Measurements from ENCODE around the gene MARCHF10. TPM values are rescaled to one million over a fixed set of nuclear protein-coding genes. Genes with fewer than 3 reads are reported as not detected.
A peak's percentile ranks its signal among the peaks of the same experiment; 100 is the strongest.

MARCHF10 gene
- total RNA-seq, 1 donor from 2014 or later, result 5.1 TPM

DNA sequence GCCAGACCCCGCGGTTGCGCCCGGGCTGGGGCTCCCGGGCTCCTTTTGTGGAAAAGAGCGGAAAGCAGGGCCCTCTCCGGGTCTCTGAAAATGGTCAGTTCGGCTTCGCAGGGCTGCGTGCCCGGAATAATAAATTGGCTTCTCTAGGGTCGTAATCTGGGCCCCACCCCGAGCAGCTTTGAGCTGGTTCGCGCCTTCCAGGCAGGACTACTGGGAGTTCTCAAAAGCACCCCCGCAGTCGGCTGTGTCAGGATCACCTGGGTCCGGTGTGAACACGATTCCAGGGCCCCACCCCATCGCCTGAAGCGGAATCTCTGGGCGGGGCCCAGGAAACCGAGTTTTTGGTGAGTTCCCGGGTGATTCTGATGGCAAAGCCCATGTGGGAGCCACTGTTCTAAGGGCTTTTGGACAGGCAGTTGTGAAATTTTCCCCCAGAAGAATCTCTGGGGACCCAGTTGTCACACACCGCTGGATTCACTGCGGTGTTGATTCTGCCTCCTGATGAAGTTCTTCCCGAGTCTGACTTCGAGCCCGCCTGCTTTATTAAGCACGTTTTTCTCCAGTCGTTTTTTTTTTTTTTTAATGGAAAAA is 103.6 kb downstream of the MARCHF10 start:
- ATAC-seq (peak; percentile 48 to 71), DNase-seq (no peak)
- intact Hi-C loops (cut with DNase I), result loop anchor here (10.0 kb wide), 1 partner anchor 280 kb away; no protein-coding TSS in a partner anchor
- H3K4me3 ChIP-seq, result peak overlapping the region; percentile 79
- H3K9me3 ChIP-seq, result peaks cover 4% of the 10 kb centered on the region
- peak overlapping the region; percentile 75 for H3K27ac ChIP-seq
- no peaks in the 10 kb centered on the region for H3K27me3 ChIP-seq (ENCODE audit: low read depth)
- H3K36me3 ChIP-seq, result no peaks in the 10 kb centered on the region
- H3K4me1 ChIP-seq, result peaks cover 28% of the 10 kb centered on the region
- TF ChIP-seq CTCF (IDR thresholded peaks at IDR 0.05), result no peak

- peaks cover 28% of the 10 kb centered on the region for H3K4me1 ChIP-seq
- H3K4me3 ChIP-seq, result peak overlapping the region; percentile 79
- TF ChIP-seq CTCF (IDR thresholded peaks at IDR 0.05), result peak; percentile 88
- ATAC-seq (peak; percentile 96), DNase-seq (peak; percentile 87)
- H3K9me3 ChIP-seq, result peaks cover 4% of the 10 kb centered on the region
- H3K27me3 ChIP-seq (ENCODE audit: low read depth), result no peaks in the 10 kb centered on the region
- intact Hi-C loops (cut with DNase I), result loop anchor here (10.0 kb wide), 1 partner anchor 281 kb away; no protein-coding TSS in a partner anchor
- no peaks in the 10 kb centered on the region for H3K36me3 ChIP-seq
- H3K27ac ChIP-seq, result peak overlapping the region; percentile 75
Measured at GRCh38 chr17:62703776-62704380, 104.2 kb downstream of the MARCHF10 start.

- DNase-seq (no peak), ATAC-seq (peak; percentile 47 to 52)
- no peaks in the 10 kb centered on the region for H3K27me3 ChIP-seq (ENCODE audit: low read depth)
- peak overlapping the region; percentile 79 for H3K4me3 ChIP-seq
- intact Hi-C loops (cut with DNase I), result loop anchor here (10.0 kb wide), 1 partner anchor 281 kb away; no protein-coding TSS in a partner anchor
- H3K27ac ChIP-seq, result peak overlapping the region; percentile 75
- no peak for TF ChIP-seq CTCF (IDR thresholded peaks at IDR 0.05)
- no peaks in the 10 kb centered on the region for H3K36me3 ChIP-seq
- H3K4me1 ChIP-seq, result peaks cover 28% of the 10 kb centered on the region
- H3K9me3 ChIP-seq, result no peaks in the 10 kb centered on the region
Measured at GRCh38 chr17:62703261-62703775, 104.8 kb downstream of the MARCHF10 start.

GRCh38 chr17:62702746-62703260 is 105.3 kb downstream of the MARCHF10 start:
- Histone ChIP-seq H3K27me3 (ENCODE audit: low read depth) (no peaks in the 10 kb centered on the region), H3K27ac (no peak overlapping the region), H3K36me3 (no peaks in the 10 kb centered on the region), H3K9me3 (no peaks in the 10 kb centered on the region), H3K4me1 (peaks cover 28% of the 10 kb centered on the region), H3K4me3 (no peak overlapping the region)
- DNase-seq, result no peak
- no peak for TF ChIP-seq CTCF (IDR thresholded peaks at IDR 0.05)
- no peak for ATAC-seq
- intact Hi-C loops (cut with DNase I), result loop anchor here (10.0 kb wide), 1 partner anchor 282 kb away; no protein-coding TSS in a partner anchor

DNA sequence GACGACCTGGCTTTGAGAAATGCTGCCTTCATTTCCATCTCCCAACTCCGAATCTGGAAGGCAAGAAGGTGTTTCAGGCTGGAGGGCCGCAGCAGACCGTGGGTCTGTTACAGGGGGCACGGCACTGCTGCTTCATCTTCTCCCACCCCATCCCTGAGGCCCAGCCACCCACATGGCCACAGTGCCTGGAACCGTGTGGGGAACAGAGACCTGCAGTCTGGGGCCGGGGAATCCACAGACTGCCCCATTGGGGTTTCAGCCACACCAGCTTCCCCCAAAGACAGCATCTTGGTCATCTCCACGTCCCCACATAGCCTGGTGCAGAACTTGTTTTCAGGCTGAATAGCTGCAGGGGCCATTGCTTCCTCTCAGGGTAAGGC is 106.4 kb downstream of the MARCHF10 start:
- intact Hi-C loops (cut with DNase I), result loop anchor here (10.0 kb wide), 1 partner anchor 283 kb away; no protein-coding TSS in a partner anchor
- ATAC-seq (no peak), DNase-seq (no peak)
- no peaks in the 10 kb centered on the region for H3K9me3 ChIP-seq
- peaks cover 28% of the 10 kb centered on the region for H3K4me1 ChIP-seq
- H3K27me3 ChIP-seq (ENCODE audit: low read depth), result no peaks in the 10 kb centered on the region
- no peaks in the 10 kb centered on the region for H3K36me3 ChIP-seq
- H3K27ac ChIP-seq, result no peak overlapping the region
- H3K4me3 ChIP-seq, result no peak overlapping the region
- no peak for TF ChIP-seq CTCF (IDR thresholded peaks at IDR 0.05)
